ENCODE results near the gene IQGAP2. TPM values are rescaled to one million over a fixed set of nuclear protein-coding genes. Genes with fewer than 3 reads are reported as not detected.

IQGAP2 gene
- total and polyA plus RNA-seq, 2 donors (not counting 1 experiment from before 2014, with no cell fraction given), result 8.1 to 15.0 TPM

- peaks cover 27% of the 10 kb centered on the region for H3K27me3 Mint-ChIP-seq
- Histone ChIP-seq H4K20me1 (ENCODE audit: control insufficient read depth, insufficient read depth, low read length, poor library complexity, severe bottlenecking) (no peaks in the 10 kb centered on the region), H3K9me3 (ENCODE audit: control extremely low read depth in 1 of 3, control insufficient read depth in 2 of 3, insufficient read depth in 1 of 3, low read length in 2 of 3) (no peaks in the 10 kb centered on the region), H3K79me2 (ENCODE audit: control insufficient read depth, insufficient read depth, low read length) (no peaks in the 10 kb centered on the region), H3K27ac (ENCODE audit: low read length in 2 of 2) (no peak overlapping the region), H3K4me3 (ENCODE audit: control extremely low read depth in 1 of 5, extremely low read depth in 1 of 5, insufficient read depth in 1 of 5, low read depth in 2 of 5, low read length in 4 of 5) (no peak overlapping the region), H3K9ac (ENCODE audit: low read length) (no peak overlapping the region), H3K27me3 (replicated peaks in 1 of 4; ENCODE audit: control extremely low read depth in 1 of 4, control insufficient read depth in 3 of 4, insufficient read depth in 4 of 4, low read length in 3 of 4) (no peaks in the 10 kb centered on the region), H3K4me2 (replicated peaks; ENCODE audit: low read depth, low read length, poor library complexity, severe bottlenecking) (no peak overlapping the region), H2AFZ (ENCODE audit: insufficient read depth, low read depth, low read length, poor library complexity, severe bottlenecking) (no peak overlapping the region), H3K36me3 (replicated peaks in 1 of 2; ENCODE audit: control extremely low read depth in 1 of 2, control insufficient read depth in 1 of 2, extremely low read depth in 1 of 2, insufficient read depth in 2 of 2, low read length in 1 of 2) (no peaks in the 10 kb centered on the region), H3K4me1 (ENCODE audit: control insufficient read depth in 2 of 2, insufficient read depth in 2 of 2, low read length in 2 of 2) (no peaks in the 10 kb centered on the region)
- no peaks in the 10 kb centered on the region for H3K9me3 Mint-ChIP-seq (ENCODE audit: insufficient read depth)
- TF ChIP-seq EZH2 (IDR thresholded peaks at IDR 0.05; ENCODE audit: borderline replicate concordance, insufficient read depth, low read depth, low read length, poor library complexity, severe bottlenecking), result no peak
- TF ChIP-seq, protein P1, sequence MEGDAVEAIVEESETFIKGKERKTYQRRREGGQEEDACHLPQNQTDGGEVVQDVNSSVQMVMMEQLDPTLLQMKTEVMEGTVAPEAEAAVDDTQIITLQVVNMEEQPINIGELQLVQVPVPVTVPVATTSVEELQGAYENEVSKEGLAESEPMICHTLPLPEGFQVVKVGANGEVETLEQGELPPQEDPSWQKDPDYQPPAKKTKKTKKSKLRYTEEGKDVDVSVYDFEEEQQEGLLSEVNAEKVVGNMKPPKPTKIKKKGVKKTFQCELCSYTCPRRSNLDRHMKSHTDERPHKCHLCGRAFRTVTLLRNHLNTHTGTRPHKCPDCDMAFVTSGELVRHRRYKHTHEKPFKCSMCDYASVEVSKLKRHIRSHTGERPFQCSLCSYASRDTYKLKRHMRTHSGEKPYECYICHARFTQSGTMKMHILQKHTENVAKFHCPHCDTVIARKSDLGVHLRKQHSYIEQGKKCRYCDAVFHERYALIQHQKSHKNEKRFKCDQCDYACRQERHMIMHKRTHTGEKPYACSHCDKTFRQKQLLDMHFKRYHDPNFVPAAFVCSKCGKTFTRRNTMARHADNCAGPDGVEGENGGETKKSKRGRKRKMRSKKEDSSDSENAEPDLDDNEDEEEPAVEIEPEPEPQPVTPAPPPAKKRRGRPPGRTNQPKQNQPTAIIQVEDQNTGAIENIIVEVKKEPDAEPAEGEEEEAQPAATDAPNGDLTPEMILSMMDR (IDR thresholded peaks at IDR 0.05), result no peak
- POLR2A ChIA-PET, result no interaction called here
- no peak for DNase-seq
- intact Hi-C loops (cut with micrococcal nuclease), result no loop called here
- no CpG with 5 or more reads among the region's 3 CpGs for WGBS (ENCODE audit: insufficient coverage)
- CTCF ChIA-PET, result no interaction called here
- no peak for ATAC-seq (ENCODE audit: low read depth)
- H3K27ac Mint-ChIP-seq, result no peak overlapping the region
- H3K4me1 Mint-ChIP-seq, result no peaks in the 10 kb centered on the region
- no peak overlapping the region for H3K4me3 Mint-ChIP-seq
Observed at GRCh38 chr5:76745670-76746069, 342.6 kb downstream of the IQGAP2 start.

GRCh38 chr5:76746677-76747076 lies 343.6 kb downstream of the IQGAP2 start:
- no peak overlapping the region for H3K27ac Mint-ChIP-seq
- DNase-seq (no peak), ATAC-seq (ENCODE audit: low read depth) (no peak)
- H3K79me2 ChIP-seq (ENCODE audit: control insufficient read depth, insufficient read depth, low read length), result no peaks in the 10 kb centered on the region
- ChIA-PET POLR2A (no interaction called here), CTCF (no interaction called here)
- H3K36me3 ChIP-seq (replicated peaks in 1 of 2; ENCODE audit: control extremely low read depth in 1 of 2, control insufficient read depth in 1 of 2, extremely low read depth in 1 of 2, insufficient read depth in 2 of 2, low read length in 1 of 2), result no peaks in the 10 kb centered on the region
- H3K4me1 ChIP-seq (ENCODE audit: control insufficient read depth in 2 of 2, insufficient read depth in 2 of 2, low read length in 2 of 2), result no peaks in the 10 kb centered on the region
- no peak overlapping the region for H3K4me3 ChIP-seq (ENCODE audit: control extremely low read depth in 1 of 5, extremely low read depth in 1 of 5, insufficient read depth in 1 of 5, low read depth in 2 of 5, low read length in 4 of 5)
- WGBS (ENCODE audit: insufficient coverage), result no CpG with 5 or more reads among the region's 2 CpGs
- no peaks in the 10 kb centered on the region for H3K9me3 Mint-ChIP-seq (ENCODE audit: insufficient read depth)
- H3K4me1 Mint-ChIP-seq, result no peaks in the 10 kb centered on the region
- intact Hi-C loops (cut with micrococcal nuclease), result no loop called here
- no peak overlapping the region for H3K27ac ChIP-seq (ENCODE audit: low read length in 2 of 2)
- no peak overlapping the region for H3K4me3 Mint-ChIP-seq
- no peak overlapping the region for H3K9ac ChIP-seq (ENCODE audit: low read length)
- no peak for TF ChIP-seq EZH2 (IDR thresholded peaks at IDR 0.05; ENCODE audit: borderline replicate concordance, insufficient read depth, low read depth, low read length, poor library complexity, severe bottlenecking)
- TF ChIP-seq, protein P1 (IDR thresholded peaks at IDR 0.05), result no peak
- no peaks in the 10 kb centered on the region for H3K9me3 ChIP-seq (ENCODE audit: control extremely low read depth in 1 of 3, control insufficient read depth in 2 of 3, insufficient read depth in 1 of 3, low read length in 2 of 3)
- H2AFZ ChIP-seq (ENCODE audit: insufficient read depth, low read depth, low read length, poor library complexity, severe bottlenecking), result no peak overlapping the region
- peaks cover 27% of the 10 kb centered on the region for H3K27me3 Mint-ChIP-seq
- H4K20me1 ChIP-seq (ENCODE audit: control insufficient read depth, insufficient read depth, low read length, poor library complexity, severe bottlenecking), result no peaks in the 10 kb centered on the region
- no peaks in the 10 kb centered on the region for H3K27me3 ChIP-seq (replicated peaks in 1 of 4; ENCODE audit: control extremely low read depth in 1 of 4, control insufficient read depth in 3 of 4, insufficient read depth in 4 of 4, low read length in 3 of 4)
- H3K4me2 ChIP-seq (replicated peaks; ENCODE audit: low read depth, low read length, poor library complexity, severe bottlenecking), result no peak overlapping the region
